ENCODE measurements around the gene PITPNC1.

The PITPNC1 gene

DNA sequence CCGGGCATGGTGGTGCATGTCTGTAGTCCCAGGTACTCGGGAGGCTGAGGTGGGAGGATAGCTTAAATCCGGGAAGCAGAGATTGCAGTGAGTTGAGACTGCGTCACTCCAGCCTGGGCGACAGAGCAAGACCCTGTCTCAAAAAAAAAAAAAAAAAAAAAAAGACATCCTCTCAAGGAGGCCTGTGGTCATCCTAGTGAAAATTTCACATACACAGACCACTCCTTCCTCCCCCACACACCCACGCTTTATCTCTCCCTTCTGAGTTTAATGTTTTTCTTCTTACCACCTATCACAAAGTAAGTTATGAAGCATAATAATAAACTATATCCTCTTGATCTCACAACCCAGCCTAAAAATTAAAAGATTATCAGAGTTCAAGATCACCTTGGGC is 339.3 kb downstream of the PITPNC1 start:
- no peaks in the 10 kb centered on the region for H3K9me3 ChIP-seq (ENCODE audit: control insufficient read depth, low read length)
- no peak overlapping the region for H3K9ac ChIP-seq
- H3K4me3 ChIP-seq (ENCODE audit: low read depth, low read length) = peak overlapping the region; percentile 94
- H3K27ac ChIP-seq = no peak overlapping the region
- peaks cover 7% of the 10 kb centered on the region for H3K4me1 ChIP-seq
- H3K79me2 ChIP-seq = peaks cover 8% of the 10 kb centered on the region
- no peak overlapping the region for H3K4me2 ChIP-seq (ENCODE audit: low read length)
- H3K27me3 ChIP-seq (ENCODE audit: control insufficient read depth, insufficient read depth, low read length) = no peaks in the 10 kb centered on the region
- TF ChIP-seq, protein P1, sequence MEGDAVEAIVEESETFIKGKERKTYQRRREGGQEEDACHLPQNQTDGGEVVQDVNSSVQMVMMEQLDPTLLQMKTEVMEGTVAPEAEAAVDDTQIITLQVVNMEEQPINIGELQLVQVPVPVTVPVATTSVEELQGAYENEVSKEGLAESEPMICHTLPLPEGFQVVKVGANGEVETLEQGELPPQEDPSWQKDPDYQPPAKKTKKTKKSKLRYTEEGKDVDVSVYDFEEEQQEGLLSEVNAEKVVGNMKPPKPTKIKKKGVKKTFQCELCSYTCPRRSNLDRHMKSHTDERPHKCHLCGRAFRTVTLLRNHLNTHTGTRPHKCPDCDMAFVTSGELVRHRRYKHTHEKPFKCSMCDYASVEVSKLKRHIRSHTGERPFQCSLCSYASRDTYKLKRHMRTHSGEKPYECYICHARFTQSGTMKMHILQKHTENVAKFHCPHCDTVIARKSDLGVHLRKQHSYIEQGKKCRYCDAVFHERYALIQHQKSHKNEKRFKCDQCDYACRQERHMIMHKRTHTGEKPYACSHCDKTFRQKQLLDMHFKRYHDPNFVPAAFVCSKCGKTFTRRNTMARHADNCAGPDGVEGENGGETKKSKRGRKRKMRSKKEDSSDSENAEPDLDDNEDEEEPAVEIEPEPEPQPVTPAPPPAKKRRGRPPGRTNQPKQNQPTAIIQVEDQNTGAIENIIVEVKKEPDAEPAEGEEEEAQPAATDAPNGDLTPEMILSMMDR (IDR thresholded peaks at IDR 0.05) = no peak
- H2AFZ ChIP-seq = peak overlapping the region; percentile 99
- H3K36me3 ChIP-seq (ENCODE audit: control insufficient read depth, insufficient read depth, low read length) = no peaks in the 10 kb centered on the region

DNA sequence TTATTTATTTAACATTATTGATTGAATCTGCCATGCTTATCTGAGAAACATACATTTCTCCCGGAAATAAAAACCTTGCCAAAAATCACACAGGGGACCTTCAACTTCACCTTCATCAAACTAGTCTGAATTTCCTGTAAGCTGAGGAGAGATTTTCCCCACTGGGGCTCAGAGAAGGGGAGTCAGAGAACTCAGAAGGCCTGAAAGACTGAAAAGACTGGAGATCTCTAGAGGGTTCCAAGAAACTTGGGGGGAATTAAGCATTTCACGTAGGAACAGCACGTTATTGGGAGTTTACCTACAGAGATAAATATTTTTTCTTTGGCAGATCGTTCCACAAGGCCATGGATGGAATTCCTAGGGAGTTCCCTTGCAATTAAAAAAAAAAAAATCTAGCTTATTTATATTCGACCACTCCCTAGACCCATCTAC is 340.1 kb downstream of the PITPNC1 start:
- H3K27me3 ChIP-seq (ENCODE audit: control insufficient read depth, insufficient read depth, low read length) = no peaks in the 10 kb centered on the region
- TF ChIP-seq, protein P1 (IDR thresholded peaks at IDR 0.05) = no peak
- peak overlapping the region; percentile 94 for H3K4me3 ChIP-seq (ENCODE audit: low read depth, low read length)
- peaks cover 7% of the 10 kb centered on the region for H3K4me1 ChIP-seq
- H3K36me3 ChIP-seq (ENCODE audit: control insufficient read depth, insufficient read depth, low read length) = no peaks in the 10 kb centered on the region
- no peaks in the 10 kb centered on the region for H3K9me3 ChIP-seq (ENCODE audit: control insufficient read depth, low read length)
- H3K79me2 ChIP-seq = peaks cover 8% of the 10 kb centered on the region
- H3K9ac ChIP-seq = no peak overlapping the region
- H3K27ac ChIP-seq = peak overlapping the region; percentile 85
- peak overlapping the region; percentile 99 for H2AFZ ChIP-seq
- H3K4me2 ChIP-seq (ENCODE audit: low read length) = peak overlapping the region; percentile 99

DNA sequence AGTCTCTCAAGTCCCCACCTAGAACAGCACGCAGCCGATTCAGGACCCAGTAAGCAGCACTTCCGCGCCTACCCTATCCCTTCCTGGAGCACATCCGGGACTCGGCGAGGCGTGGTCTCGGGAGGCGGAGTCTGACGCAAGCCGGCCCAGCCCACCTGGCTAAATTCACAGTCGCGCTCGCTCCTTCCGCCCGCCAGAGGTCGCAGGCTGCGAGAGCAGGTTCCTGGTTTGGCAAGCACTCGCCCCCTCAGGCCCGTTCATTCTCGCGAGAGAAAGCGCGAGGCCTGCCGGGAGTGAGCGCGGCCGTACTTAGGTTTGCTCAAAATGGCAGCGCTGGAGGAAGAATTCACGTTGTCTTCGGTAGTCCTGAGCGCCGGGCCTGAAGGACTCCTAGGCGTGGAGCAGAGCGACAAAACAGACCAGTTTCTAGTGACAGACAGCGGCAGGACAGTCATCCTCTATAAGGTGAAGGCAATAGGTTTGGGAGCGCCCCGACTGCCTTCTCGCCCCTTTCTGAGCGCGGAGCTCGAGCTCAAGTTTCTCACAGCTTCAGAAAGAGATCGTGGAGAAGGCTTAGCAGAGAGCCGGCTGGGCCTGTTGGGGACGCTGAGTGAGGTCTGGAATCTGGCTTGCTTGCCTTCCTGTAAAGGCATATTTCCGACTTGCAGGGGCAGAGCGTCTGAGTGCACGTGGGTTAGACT is 340.7 kb downstream of the PITPNC1 start, which contains the start of gene NOL11:
NOL11 (plus strand) TSS at position 313 of the 701 bp plus-strand sequence; CDS start at position 325, 12 bp downstream.
- TF ChIP-seq, protein P1 (IDR thresholded peaks at IDR 0.05) = peak; percentile 98
- peak within 1 kb of the TSS; percentile 99 for H3K4me2 ChIP-seq (ENCODE audit: low read length)
- no peaks in the 10 kb centered on the region for H3K36me3 ChIP-seq (ENCODE audit: control insufficient read depth, insufficient read depth, low read length)

DNA sequence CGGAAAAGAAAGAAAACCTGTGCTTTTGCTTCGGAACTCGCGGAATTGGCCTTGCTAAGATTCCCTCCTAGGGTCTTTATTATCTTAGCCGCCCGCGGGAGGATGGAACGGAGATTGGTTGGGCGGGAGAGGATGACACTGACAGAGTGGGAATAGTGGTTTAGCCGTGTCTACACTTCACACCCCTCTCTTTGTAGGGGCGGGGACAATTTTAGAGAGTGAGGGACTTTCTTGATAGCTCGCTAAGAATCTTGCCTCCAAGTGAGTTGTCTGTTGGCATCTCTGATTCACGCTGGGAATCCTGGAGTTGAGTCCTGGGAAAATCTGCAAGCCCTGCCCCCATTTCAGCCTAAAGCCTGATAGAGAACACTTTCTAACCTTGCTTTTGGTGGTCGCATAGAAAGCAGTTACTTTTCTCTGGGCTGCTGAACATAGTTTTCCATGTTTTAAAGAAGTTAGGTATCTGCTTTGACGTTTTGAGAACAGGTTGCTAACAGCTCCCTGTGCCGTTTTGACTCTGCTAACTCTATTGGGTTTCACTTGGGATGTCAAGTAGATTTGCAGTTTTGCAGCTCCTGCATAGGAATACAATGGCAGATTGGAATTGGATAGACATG is 341.4 kb downstream of the PITPNC1 start:
- Histone ChIP-seq H3K27me3 (ENCODE audit: control insufficient read depth, insufficient read depth, low read length) (no peaks in the 10 kb centered on the region), H3K9me3 (ENCODE audit: control insufficient read depth, low read length) (no peaks in the 10 kb centered on the region), H2AFZ (peak overlapping the region; percentile 99), H3K27ac (peak overlapping the region; percentile 85), H3K79me2 (peaks cover 8% of the 10 kb centered on the region), H3K4me3 (ENCODE audit: low read depth, low read length) (peak overlapping the region; percentile 94), H3K4me2 (ENCODE audit: low read length) (peak overlapping the region; percentile 99), H3K9ac (peak overlapping the region; percentile 85), H3K36me3 (ENCODE audit: control insufficient read depth, insufficient read depth, low read length) (no peaks in the 10 kb centered on the region), H3K4me1 (peaks cover 7% of the 10 kb centered on the region)
- TF ChIP-seq, protein P1 (IDR thresholded peaks at IDR 0.05) = no peak

More for the DNA sequence above, 340.7 kb downstream of the PITPNC1 start, which contains the start of gene NOL11:
- H3K27me3 ChIP-seq (ENCODE audit: control insufficient read depth, insufficient read depth, low read length) = no peaks in the 10 kb centered on the region
- peaks cover 8% of the 10 kb centered on the region for H3K79me2 ChIP-seq
- H3K9ac ChIP-seq = peak within 1 kb of the TSS; percentile 85
- peaks cover 7% of the 10 kb centered on the region for H3K4me1 ChIP-seq
- no peaks in the 10 kb centered on the region for H3K9me3 ChIP-seq (ENCODE audit: control insufficient read depth, low read length)
- H2AFZ ChIP-seq = peak within 1 kb of the TSS; percentile 99
- H3K4me3 ChIP-seq (ENCODE audit: low read depth, low read length) = peak within 1 kb of the TSS; percentile 94
- H3K27ac ChIP-seq = peak within 1 kb of the TSS; percentile 85
